Sigmoid colon (tissue), 4 donors: ENCODE measurements around the gene DRAP1.

ENCODE experiments used
- EP300 ChIP-seq, 4 donors: sonication (generic); formaldehyde crosslinking; IDR thresholded peaks; one replicate each; pipeline ENCODE4 v1.6.1; 2017; ENCODE audit warnings: antibody characterized with exemption in 4 of 4
- POLR2A ChIP-seq, 2 donors: fragments of 450-650 bp; IDR thresholded peaks; one replicate each; pipeline ENCODE4 v1.6.1; 2016; ENCODE audit warnings: antibody characterized with exemption in 2 of 2, mild to moderate bottlenecking in 2 of 2, moderate library complexity in 2 of 2
- POLR2AphosphoS5 ChIP-seq, 4 donors: sonication (generic); formaldehyde crosslinking; IDR thresholded peaks; one replicate each; pipeline ENCODE4 v1.6.1; 2017; ENCODE audit warnings: antibody characterized with exemption in 4 of 4
- TF ChIP-seq, protein P1 (sequence below), 4 experiments: fragments of 450-650 bp in 3 of 4; fragments of 200-600 bp in 1 of 4; IDR thresholded peaks; one replicate each; pipeline ENCODE4 v1.5.1; 2016 to 2019; ENCODE audit warnings: antibody characterized with exemption in 4 of 4, mild to moderate bottlenecking in 3 of 4, moderate library complexity in 2 of 4

DNA sequence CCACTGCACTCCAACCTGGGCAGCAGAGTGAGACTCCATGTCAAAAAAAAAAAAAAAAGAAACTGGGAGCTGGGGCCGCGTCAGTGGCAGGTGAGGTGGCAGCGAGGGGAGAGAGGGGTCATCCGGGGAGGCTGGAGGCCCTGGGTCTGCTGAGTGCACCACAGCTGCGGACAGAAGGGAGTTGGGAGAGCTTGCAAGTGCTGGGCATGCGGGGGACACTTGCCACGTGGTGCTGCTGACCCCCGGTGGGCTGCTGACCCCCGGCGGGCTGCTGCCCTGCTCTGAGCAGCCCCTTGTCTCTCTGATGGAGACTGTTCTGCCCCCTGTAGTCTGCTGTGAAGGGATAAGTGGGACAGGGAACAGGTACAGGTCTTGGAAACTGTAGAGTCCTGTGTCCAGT, 2.6 kb downstream of the DRAP1 start:
- no peak for TF ChIP-seq POLR2A (IDR thresholded peaks at IDR 0.05)
- TF ChIP-seq, protein P1, sequence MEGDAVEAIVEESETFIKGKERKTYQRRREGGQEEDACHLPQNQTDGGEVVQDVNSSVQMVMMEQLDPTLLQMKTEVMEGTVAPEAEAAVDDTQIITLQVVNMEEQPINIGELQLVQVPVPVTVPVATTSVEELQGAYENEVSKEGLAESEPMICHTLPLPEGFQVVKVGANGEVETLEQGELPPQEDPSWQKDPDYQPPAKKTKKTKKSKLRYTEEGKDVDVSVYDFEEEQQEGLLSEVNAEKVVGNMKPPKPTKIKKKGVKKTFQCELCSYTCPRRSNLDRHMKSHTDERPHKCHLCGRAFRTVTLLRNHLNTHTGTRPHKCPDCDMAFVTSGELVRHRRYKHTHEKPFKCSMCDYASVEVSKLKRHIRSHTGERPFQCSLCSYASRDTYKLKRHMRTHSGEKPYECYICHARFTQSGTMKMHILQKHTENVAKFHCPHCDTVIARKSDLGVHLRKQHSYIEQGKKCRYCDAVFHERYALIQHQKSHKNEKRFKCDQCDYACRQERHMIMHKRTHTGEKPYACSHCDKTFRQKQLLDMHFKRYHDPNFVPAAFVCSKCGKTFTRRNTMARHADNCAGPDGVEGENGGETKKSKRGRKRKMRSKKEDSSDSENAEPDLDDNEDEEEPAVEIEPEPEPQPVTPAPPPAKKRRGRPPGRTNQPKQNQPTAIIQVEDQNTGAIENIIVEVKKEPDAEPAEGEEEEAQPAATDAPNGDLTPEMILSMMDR (IDR thresholded peaks at IDR 0.05), result no peak
- TF ChIP-seq EP300 (IDR thresholded peaks at IDR 0.05), result no peak
- no peak for TF ChIP-seq POLR2AphosphoS5 (IDR thresholded peaks at IDR 0.05)
